Stimulated activated CD8-positive, alpha-beta memory T cell treated with anti-CD3 and anti-CD28 coated beads, Interleukin-7, amount 100 ng/mL, for 48 hours (primary cell): Measurements from ENCODE around the gene WNT1.

Source experiments
- DNase-seq, 2 donors: peaks; one replicate each; pipeline ENCODE4 v3.0.0-alpha.2; 2020; ENCODE audit warnings: low read depth in 1 of 2; ENCODE audit errors: extremely low read depth in 1 of 2

WNT1 gene

DNA sequence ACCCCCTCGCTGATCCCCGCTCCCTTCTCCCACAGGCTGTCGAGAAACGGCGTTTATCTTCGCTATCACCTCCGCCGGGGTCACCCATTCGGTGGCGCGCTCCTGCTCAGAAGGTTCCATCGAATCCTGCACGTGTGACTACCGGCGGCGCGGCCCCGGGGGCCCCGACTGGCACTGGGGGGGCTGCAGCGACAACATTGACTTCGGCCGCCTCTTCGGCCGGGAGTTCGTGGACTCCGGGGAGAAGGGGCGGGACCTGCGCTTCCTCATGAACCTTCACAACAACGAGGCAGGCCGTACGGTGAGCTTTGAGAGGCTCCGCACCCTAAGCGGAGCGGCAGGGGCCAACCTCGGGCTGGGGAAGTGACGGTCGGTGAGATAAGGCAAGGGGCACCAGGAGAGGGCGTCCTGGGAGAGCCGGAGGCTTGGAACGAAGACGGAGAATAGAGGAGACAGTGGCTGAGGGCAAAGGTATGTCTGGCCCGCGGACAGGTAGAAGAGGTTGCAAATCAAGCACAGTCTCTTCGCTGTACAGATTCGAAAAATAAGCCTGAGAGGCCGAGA lies 2.3 kb downstream of the WNT1 start:
- no peak for DNase-seq

DNA sequence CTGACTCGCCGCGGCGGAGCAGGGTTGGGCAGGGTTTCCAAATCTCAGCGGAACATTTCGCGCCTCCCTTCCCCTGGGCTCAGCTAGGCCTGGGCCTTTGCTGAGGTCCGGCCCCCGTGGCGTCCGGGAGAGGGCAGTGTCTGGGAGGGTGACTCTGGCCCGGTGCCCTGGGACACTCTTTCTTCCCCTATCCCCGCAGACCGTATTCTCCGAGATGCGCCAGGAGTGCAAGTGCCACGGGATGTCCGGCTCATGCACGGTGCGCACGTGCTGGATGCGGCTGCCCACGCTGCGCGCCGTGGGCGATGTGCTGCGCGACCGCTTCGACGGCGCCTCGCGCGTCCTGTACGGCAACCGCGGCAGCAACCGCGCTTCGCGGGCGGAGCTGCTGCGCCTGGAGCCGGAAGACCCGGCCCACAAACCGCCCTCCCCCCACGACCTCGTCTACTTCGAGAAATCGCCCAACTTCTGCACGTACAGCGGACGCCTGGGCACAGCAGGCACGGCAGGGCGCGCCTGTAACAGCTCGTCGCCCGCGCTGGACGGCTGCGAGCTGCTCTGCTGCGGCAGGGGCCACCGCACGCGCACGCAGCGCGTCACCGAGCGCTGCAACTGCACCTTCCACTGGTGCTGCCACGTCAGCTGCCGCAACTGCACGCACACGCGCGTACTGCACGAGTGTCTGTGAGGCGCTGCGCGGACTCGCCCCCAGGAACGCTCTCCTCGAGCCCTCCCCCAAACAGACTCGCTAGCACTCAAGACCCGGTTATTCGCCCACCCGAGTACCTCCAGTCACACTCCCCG lies 3.0 kb downstream of the WNT1 start:
- no peak for DNase-seq

- no peak for DNase-seq
Observed at GRCh38 chr12:48981757-48982157, 3.6 kb downstream of the WNT1 start.

DNA sequence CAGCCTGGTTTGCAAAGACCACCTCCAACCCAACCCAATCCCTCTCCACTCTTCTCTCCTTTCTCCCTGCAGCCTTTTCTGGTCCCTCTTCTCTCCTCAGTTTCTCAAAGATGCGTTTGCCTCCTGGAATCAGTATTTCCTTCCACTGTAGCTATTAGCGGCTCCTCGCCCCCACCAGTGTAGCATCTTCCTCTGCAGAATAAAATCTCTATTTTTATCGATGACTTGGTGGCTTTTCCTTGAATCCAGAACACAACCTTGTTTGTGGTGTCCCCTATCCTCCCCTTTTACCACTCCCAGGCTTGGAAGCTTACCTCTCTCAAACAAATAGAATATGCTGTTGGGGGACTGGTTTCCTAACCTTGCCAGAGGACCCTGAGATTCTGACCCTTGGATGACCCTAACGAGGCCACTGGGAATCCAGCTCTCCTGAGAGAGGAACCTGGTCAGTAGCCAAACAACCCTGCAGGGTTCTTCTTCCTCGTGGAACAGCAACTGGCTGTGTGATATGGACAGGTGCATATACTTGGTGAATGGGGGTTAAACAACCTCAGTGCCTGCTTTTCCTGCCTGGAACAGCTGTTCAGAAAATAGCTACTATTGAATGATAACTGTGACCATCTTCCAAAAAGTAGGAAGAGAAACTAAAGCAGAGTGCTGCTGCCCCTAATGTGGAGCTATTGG lies 4.4 kb downstream of the WNT1 start:
- no peak for DNase-seq

DNA sequence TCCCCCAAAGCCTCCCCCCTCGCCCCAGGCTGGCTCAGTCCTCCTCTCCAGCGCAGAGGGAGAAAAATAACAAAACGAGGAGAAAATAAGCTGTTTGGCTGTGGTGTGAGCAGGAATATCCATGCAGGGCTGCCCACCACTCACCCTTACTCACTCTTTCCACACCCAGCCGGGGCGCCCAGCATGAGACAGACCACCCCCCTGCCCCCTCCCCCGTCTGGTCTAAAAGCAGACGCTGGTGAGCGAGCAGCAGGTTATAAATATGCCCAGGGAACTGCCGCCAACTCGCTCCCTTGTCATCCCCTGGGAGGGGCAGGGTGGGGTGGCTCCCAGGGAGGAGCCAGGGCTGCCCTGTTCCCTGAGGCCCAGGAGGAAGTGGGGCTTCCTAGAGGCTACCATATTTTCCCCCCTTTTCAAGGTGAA lies 7.4 kb downstream of the WNT1 start:
- no peak for DNase-seq

GRCh38 chr12:48985901-48986300 lies 7.8 kb downstream of the WNT1 start:
- no peak for DNase-seq

DNA sequence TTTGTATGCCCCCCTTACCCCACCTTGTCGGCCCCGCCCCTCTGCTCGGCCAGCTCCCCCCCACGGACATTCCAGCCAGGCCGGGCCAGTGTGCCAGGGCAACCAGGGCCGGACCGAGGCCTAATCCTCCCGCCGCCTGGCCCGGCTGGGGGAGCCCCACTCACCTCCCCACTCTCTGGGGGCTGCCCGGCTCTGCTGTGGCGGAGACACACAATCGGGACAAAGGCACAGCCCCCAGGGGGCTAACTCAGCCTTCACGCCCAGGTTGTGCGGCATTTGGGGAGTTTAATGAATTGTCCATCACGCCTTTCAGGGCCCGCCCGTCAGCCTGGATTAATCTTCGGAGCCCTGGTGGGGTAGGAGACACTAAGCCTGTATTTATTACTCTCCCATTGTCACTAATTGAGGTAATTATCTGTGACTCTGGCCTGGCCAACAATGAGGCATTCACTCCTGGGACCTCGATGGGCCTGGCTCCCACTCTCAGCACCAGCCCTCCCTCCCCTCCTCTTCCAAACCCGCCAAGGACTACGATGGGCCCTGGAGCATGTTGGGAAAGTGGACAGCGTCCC lies 8.7 kb downstream of the WNT1 start:
- DNase-seq, result no peak

DNA sequence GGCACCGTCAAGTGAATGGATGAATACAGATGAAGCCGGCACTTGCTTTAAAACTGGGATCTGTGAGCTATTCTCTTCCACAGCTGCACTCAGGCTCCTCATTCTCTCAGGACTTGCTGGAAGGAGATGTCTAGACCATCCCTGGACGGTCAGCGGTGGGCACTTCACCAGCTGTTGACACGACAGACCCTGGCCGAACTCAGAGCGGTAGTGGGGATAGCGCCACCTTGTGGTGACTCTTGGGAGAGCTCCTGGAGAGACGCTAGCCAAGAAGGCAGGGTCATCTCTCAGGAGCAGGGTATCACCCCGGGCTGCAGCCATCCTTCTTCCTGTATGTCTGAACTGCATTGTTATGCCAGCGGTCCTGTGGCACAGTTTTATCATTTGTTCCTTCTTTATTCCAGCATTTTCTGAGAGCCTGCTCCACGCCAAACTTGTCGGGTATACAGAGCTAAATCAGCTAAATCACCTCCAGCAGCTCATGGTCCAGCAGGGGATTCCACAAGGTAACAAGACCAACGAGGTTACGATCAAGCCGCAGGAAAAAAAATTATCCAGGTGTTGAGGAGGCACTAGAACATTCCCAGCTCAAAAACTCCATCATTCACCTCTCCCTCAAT lies 10.0 kb downstream of the WNT1 start:
- no peak for DNase-seq

DNA sequence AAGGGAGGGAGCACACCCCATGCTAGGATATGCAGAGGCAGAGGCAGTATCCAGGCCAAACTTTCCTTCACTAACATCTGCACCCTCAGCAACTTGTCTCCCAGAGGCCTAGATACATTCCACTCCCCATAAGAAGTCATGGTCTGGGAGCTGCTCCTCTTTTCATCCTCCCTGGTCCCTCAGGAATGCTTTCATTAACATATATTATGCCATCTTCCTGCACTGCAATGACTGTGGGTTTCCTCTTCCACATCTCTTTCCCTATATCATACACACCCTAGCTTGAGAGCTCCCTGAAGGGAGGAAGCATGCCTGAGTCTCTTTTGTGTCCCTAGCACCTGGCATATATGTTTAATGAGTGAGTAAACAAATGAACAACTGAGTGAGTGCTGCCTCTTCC lies 12.4 kb downstream of the WNT1 start:
- no peak for DNase-seq

DNA sequence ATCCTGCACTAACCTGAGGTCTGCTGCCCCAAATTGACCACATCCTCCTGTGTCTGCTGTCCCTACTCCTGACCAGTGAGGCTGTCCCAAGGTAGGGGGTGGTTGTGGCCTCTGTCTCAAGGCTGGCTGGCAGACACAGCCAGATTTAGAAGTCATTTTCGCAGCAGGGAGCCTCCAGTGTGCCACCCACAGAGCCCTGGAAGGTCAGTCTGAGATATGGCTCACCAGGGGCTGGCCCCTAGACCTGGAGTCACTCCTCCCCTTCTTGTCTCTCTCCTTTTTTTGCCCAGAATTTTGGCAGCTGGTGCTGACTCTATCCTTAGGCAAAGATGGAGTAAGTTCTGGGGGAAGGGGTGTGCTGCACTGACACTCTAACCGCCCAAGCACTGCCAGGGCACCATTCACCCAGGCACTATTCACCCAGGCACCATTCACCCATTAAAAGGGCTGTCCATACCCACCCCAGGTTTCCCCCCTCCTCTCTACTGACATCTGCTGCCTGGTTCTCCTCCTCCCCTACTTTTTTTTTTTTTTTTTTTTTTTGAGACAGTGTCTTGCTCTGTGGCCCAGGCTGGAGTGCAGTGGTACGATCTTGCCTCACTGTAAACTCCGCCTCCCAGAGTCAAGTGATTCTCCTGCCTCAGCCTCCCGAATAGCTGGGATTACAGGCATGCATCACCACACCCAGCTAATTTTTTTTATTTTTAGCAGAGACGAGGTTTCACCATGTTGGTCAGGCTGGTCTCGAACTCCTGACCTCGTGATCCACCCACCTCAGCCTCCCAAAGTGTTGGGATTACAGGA lies 13.3 kb downstream of the WNT1 start:
- no peak for DNase-seq

- DNase-seq, result no peak
Observed at GRCh38 chr12:48993787-48994186, 15.7 kb downstream of the WNT1 start.

DNA sequence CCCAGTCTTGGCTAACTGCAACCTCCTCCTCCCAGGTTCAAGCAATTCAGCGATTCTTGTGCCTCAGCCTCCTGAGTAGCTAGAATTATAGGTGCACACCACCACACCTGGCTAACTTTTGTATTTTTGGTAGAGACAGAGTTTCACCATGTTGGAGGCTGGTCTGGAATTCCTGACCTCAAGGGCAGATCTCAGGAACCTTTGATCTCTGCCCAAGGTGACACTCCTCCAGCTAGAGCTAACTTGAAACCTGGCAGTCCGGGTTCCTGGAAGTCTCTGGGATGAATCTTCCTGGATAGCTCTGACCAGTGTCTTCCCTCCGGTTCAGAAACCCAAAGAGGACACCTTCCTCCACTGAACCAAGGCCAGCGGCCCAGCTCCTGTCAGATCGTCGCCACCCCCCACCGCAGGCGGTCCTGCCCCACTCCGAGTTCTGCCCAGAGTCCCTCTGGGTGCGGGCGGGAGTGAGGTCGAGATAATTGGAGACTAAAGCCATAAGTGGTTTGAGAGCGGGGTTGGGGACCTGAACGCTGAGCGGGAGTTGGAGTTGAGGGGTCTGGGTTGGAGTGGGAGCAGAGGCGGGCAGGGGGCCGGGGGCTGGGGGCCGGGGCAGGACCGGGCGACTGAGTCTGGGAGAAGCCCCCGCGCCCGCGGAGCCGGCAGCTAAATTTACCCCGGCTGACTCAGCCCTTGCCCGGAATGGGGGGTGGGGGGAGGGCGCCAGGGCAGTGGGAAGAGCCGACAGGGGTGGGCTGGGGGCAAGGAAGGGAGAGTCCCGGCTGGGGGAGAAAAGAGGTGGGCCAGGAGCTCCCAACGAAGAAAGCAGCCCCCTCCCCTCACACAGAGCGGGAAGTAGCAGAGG lies 16.3 kb downstream of the WNT1 start:
- DNase-seq, result no peak

- no peak for DNase-seq
Observed at GRCh38 chr12:48995086-48995879, 17.2 kb downstream of the WNT1 start.

DNA sequence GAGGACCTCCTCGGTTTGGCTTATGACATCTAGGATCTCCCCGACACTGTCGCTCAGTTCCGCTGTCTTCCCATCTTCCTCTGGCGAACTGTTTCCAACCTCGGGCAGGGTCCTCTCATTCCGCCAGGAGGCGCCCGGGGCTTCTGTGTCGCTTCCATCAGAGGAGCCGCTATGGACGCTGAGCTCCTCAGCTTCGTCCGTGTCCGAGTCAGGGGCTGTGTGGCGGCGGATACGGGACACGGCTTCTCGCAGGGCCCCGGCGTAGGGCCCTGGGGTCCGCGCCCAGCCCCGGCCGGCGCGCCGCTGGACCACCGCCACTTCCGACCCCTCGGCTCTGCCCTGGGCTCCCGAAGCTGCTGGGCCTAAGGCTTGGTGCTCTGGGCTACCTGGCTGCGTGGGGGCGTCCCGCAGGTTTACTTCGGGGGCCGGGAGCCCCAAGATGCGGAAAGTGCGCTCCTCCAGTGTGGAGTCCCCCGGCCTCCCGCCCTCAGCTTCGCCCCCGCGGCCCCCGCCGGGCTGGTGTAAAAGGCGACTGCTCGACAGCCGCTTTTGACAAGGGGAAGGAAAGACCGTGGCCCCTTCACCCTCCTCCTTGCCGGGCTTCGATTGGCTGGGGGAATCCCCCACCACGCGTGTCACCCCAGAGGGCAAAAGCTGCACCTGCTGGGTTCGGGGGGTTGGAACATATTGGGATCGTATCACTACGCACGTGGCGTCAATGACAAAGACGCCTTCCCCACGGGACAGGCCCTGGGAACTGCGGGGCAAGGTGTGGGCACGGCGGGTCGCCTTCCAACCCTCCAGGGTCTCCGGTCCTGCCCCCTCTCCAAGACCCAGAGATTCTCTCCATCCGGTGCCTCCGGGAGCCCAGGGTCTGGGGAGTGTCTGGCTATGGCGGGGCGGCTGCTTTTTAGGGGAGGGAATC lies 18.9 kb downstream of the WNT1 start:
- DNase-seq, result no peak

- DNase-seq, result no peak
Observed at GRCh38 chr12:48997719-48998496, 19.8 kb downstream of the WNT1 start.

- DNase-seq, result no peak
Observed at GRCh38 chr12:48998497-48999353, 20.6 kb downstream of the WNT1 start.
